HEK293T (cell line): ENCODE results near the gene ZDHHC14.

Experiments used
- CTCF ChIA-PET: fragments of 350-600 bp; formaldehyde crosslinking; extraction: SDS; loops from one replicate; lab custom pipeline; 2021; ENCODE audit warnings: antibody characterized with exemption, inconsistent platforms; lab: Yijun Ruan, JAX
- POLR2A ChIA-PET: fragments of 350-600 bp; formaldehyde crosslinking; extraction: SDS; loops from one replicate; lab custom pipeline; 2020; ENCODE audit warnings: antibody characterized with exemption, inconsistent platforms; lab: Yijun Ruan, JAX
- DNase-seq: peaks from one replicate; pipeline ENCODE4 v3.0.0; 2012; ENCODE audit warnings: mixed read lengths; ENCODE audit errors: extremely low spot score
- ARNT ChIP-seq: fragments of 450-650 bp; IDR thresholded peaks from 2 replicates; pipeline ENCODE4 v1.6.1; 2017; ENCODE audit warnings: mild to moderate bottlenecking
- BHLHE40 ChIP-seq: fragments of 450-650 bp; IDR thresholded peaks from 2 replicates; pipeline ENCODE4 v1.6.1; 2016; ENCODE audit warnings: mild to moderate bottlenecking, moderate library complexity, borderline replicate concordance
- CTBP1 ChIP-seq: fragments of 450-650 bp; IDR thresholded peaks from 2 replicates; pipeline ENCODE4 v1.6.1; 2016; ENCODE audit warnings: borderline replicate concordance
- ELF4 ChIP-seq: fragments of 450-650 bp; IDR thresholded peaks from 2 replicates; pipeline ENCODE4 v1.6.1; 2017; ENCODE audit warnings: antibody characterized with exemption
- FOXA1 ChIP-seq: fragments of 450-650 bp; IDR thresholded peaks from 2 replicates; pipeline ENCODE4 v1.6.1; 2016; ENCODE audit warnings: mild to moderate bottlenecking
- FOXK2 ChIP-seq: fragments of 450-650 bp; IDR thresholded peaks from 2 replicates; pipeline ENCODE4 v1.6.1; 2016; ENCODE audit warnings: mild to moderate bottlenecking
- FOXM1 ChIP-seq: fragments of 450-650 bp; IDR thresholded peaks from 2 replicates; pipeline ENCODE4 v1.6.1; 2017; ENCODE audit warnings: mild to moderate bottlenecking, borderline replicate concordance
- HDGF ChIP-seq: fragments of 450-650 bp; IDR thresholded peaks from 2 replicates; pipeline ENCODE4 v1.6.1; 2017; ENCODE audit warnings: antibody characterized with exemption, borderline replicate concordance
- L3MBTL2 ChIP-seq: fragments of 450-650 bp; conservative IDR thresholded peaks from 2 replicates; pipeline ENCODE4 v1.6.1; 2016; ENCODE audit warnings: mild to moderate bottlenecking
- LEF1 ChIP-seq: fragments of 450-650 bp; IDR thresholded peaks from 2 replicates; pipeline ENCODE4 v1.6.1; 2017; ENCODE audit warnings: mild to moderate bottlenecking, borderline replicate concordance
- NFRKB ChIP-seq: fragments of 450-650 bp; IDR thresholded peaks from 2 replicates; pipeline ENCODE4 v1.6.1; 2016; ENCODE audit warnings: mild to moderate bottlenecking, moderate library complexity
- PKNOX1 ChIP-seq: fragments of 450-650 bp; IDR thresholded peaks from 2 replicates; pipeline ENCODE4 v1.6.1; 2016
- SP1 ChIP-seq: fragments of 450-650 bp; IDR thresholded peaks from 2 replicates; pipeline ENCODE4 v1.6.1; 2017
- SUZ12 ChIP-seq: fragments of 450-650 bp; IDR thresholded peaks from 2 replicates; pipeline ENCODE4 v1.6.1; 2016; ENCODE audit warnings: mild to moderate bottlenecking
- TARDBP ChIP-seq: fragments of 450-650 bp; IDR thresholded peaks from 2 replicates; pipeline ENCODE4 v1.6.1; 2016
- ZNF384 ChIP-seq: fragments of 450-650 bp; IDR thresholded peaks from 2 replicates; pipeline ENCODE4 v1.6.1; 2016

Gene ZDHHC14

GRCh38 chr6:157396026-157396425, 15.0 kb downstream of the ZDHHC14 start:
- POLR2A ChIA-PET = no interaction called here
- TF ChIP-seq SP1 (no peak), L3MBTL2 (no peak), BHLHE40 (no peak), SUZ12 (no peak), TARDBP (no peak), HDGF (no peak), FOXK2 (no peak), NFRKB (no peak), LEF1 (no peak), FOXA1 (no peak), ARNT (no peak), CTBP1 (no peak), FOXM1 (no peak), ZNF384 (no peak), ELF4 (no peak), PKNOX1 (no peak)
- DNase-seq = no peak
- CTCF ChIA-PET = interaction anchor here (1.0 kb wide), 1 partner anchor 9 kb away, joined by 3 read pairs; no protein-coding TSS in a partner anchor

GRCh38 chr6:157397660-157398059, 16.7 kb downstream of the ZDHHC14 start:
- DNase-seq = no peak
- CTCF ChIA-PET = no interaction called here
- TF ChIP-seq PKNOX1 (0 out of 2 replicates have a peak, but pooled peaks have one; percentile 45), FOXK2 (no peak)
- POLR2A ChIA-PET = no interaction called here

GRCh38 chr6:157398151-157398550, 17.2 kb downstream of the ZDHHC14 start:
- no peak for DNase-seq
- no peak for TF ChIP-seq SUZ12
- TF ChIP-seq FOXA1 = no peak
- TF ChIP-seq ZNF384 = no peak
- no peak for TF ChIP-seq PKNOX1
- no peak for TF ChIP-seq HDGF
- no peak for TF ChIP-seq FOXM1
- TF ChIP-seq LEF1 = no peak
- TF ChIP-seq L3MBTL2 = no peak
- no peak for TF ChIP-seq NFRKB
- no peak for TF ChIP-seq FOXK2
- no peak for TF ChIP-seq ELF4
- TF ChIP-seq CTBP1 = no peak
- TF ChIP-seq TARDBP = no peak
- no peak for TF ChIP-seq ARNT
- TF ChIP-seq SP1 = no peak
- no peak for TF ChIP-seq BHLHE40
- ChIA-PET CTCF (interaction anchor here (0.5 kb wide), 1 partner anchor 60 kb away, joined by 3 read pairs; no protein-coding TSS in a partner anchor), POLR2A (no interaction called here)

GRCh38 chr6:157400676-157401075, 19.7 kb downstream of the ZDHHC14 start:
- ChIA-PET POLR2A (interaction anchor here (0.7 kb wide), 1 partner anchor 21 kb away, joined by 3 read pairs; no protein-coding TSS in a partner anchor), CTCF (no interaction called here)
- DNase-seq = no peak
- TF ChIP-seq BHLHE40 (no peak), SUZ12 (no peak)

- TF ChIP-seq L3MBTL2 (no peak), ZNF384 (no peak), FOXA1 (no peak), ELF4 (no peak), SUZ12 (no peak), ARNT (no peak), HDGF (no peak), PKNOX1 (no peak), BHLHE40 (no peak)
- ChIA-PET POLR2A (interaction anchor here (0.7 kb wide), 1 partner anchor 22 kb away, joined by 3 read pairs; no protein-coding TSS in a partner anchor), CTCF (no interaction called here)
- no peak for DNase-seq
Observed at GRCh38 chr6:157401734-157402338, 20.8 kb downstream of the ZDHHC14 start.

GRCh38 chr6:157402996-157403685, 22.2 kb downstream of the ZDHHC14 start:
- POLR2A ChIA-PET = no interaction called here
- DNase-seq = no peak
- CTCF ChIA-PET = interaction anchor here (0.8 kb wide), 1 partner anchor 31 kb away, joined by 3 read pairs; no protein-coding TSS in a partner anchor
- TF ChIP-seq SUZ12 = no peak
- no peak for TF ChIP-seq LEF1
- TF ChIP-seq FOXK2 = no peak
- TF ChIP-seq CTBP1 = no peak
- TF ChIP-seq ZNF384 = no peak
- TF ChIP-seq L3MBTL2 = no peak
